ENCODE results near the gene MT2A. TPM values are rescaled to one million over a fixed set of nuclear protein-coding genes. Genes with fewer than 3 reads are reported as not detected.
A peak's percentile ranks its signal among the peaks of the same experiment; 100 is the strongest.

MT2A gene
- total RNA-seq, 4 donors from 2014 or later = 250 to 1,131 (median 795) TPM

DNA sequence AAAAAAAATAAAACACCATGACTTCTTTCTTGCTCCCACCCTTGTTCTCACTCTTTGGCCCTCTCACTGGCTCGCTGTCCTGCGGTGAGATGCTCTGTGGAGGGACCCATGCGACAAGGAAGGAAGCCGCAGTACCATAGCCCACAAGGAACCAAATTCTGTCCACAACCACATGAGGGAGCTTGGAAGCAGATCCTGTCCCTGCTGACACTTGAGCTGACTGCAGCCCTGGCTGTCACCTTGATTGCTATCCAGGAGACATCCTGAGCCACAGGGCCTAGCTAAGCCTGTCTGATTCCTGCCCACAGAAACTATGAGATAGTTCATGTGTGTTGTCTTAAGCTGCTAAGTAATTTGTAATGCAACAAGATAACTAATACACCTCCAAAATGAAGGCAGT is 4.8 kb upstream of the MT2A start:
- Histone ChIP-seq H3K27ac (peak overlapping the region; percentile 95 to 99 (median 98)), H3K4me1 (peaks cover 40 to 46% of the 10 kb centered on the region in 2 donors)
- in situ Hi-C loops (cut with MboI; ENCODE audit: low sequenced_read_pairs in 4 of 4) = loop anchor here in 2 of 4 donors (5.0 to 10.0 kb wide), 2 partner anchors 89 to 99 kb away; no protein-coding TSS in a partner anchor

DNA sequence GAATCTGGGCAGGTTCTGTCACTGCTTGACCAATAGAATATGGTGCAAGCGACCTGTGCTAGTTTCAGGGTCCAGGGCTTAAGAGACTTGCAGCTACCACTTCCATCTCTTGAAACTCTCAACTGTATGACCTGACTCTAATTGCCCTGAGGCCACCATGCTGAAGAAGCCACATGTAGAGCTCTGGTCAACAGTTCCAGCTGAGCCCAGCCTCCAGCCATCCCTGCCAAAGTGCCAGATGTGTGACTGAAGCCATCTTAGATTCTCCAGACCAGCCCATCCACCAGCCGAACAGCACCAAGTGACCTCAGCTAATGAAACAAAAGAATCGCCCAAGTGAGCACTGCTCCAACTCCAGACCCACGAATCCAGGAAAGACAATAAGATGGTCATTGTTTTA is 3.4 kb upstream of the MT2A start:
- intact Hi-C loops (cut with DNase I; ENCODE audit: low total_unique reads) (loop anchor here (5.0 kb wide), 2 partner anchors 93 to 457 kb away; no protein-coding TSS in a partner anchor), in situ Hi-C loops (cut with MboI; ENCODE audit: low sequenced_read_pairs in 4 of 4) (loop anchor here in 2 of 4 donors (5.0 to 10.0 kb wide), 3 partner anchors 77 to 97 kb away; partner anchors contain the start of gene MT1X (in 2 of the 2))
- ATAC-seq (no peak), DNase-seq (no peak)
- H3K4me1 ChIP-seq = peaks cover 46 to 59% of the 10 kb centered on the region in 2 donors
- TF ChIP-seq POLR2A (IDR thresholded peaks at IDR 0.05) = no peak
- TF ChIP-seq, protein P1, sequence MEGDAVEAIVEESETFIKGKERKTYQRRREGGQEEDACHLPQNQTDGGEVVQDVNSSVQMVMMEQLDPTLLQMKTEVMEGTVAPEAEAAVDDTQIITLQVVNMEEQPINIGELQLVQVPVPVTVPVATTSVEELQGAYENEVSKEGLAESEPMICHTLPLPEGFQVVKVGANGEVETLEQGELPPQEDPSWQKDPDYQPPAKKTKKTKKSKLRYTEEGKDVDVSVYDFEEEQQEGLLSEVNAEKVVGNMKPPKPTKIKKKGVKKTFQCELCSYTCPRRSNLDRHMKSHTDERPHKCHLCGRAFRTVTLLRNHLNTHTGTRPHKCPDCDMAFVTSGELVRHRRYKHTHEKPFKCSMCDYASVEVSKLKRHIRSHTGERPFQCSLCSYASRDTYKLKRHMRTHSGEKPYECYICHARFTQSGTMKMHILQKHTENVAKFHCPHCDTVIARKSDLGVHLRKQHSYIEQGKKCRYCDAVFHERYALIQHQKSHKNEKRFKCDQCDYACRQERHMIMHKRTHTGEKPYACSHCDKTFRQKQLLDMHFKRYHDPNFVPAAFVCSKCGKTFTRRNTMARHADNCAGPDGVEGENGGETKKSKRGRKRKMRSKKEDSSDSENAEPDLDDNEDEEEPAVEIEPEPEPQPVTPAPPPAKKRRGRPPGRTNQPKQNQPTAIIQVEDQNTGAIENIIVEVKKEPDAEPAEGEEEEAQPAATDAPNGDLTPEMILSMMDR (IDR thresholded peaks at IDR 0.05 in 4 of 5, conservative IDR thresholded peaks at IDR 0.05 in 1 of 5) = no peak
- H3K9me3 ChIP-seq = no peaks in the 10 kb centered on the region
- H3K36me3 ChIP-seq = no peaks in the 10 kb centered on the region
- no peak overlapping the region for H3K4me3 ChIP-seq
- no peaks in the 10 kb centered on the region for H3K27me3 ChIP-seq
- H3K27ac ChIP-seq = peak overlapping the region; percentile 95 to 99 (median 98)

More for the DNA sequence above, 4.8 kb upstream of the MT2A start:
- ATAC-seq (peak; percentile 43 to 45), DNase-seq (peak; percentile 78 to 85)
- H3K27me3 ChIP-seq = no peaks in the 10 kb centered on the region
- no peak overlapping the region for H3K4me3 ChIP-seq
- H3K9me3 ChIP-seq = no peaks in the 10 kb centered on the region
- intact Hi-C loops (cut with DNase I; ENCODE audit: low total_unique reads) = loop anchor here (1.0 to 5.0 kb wide), 2 partner anchors 91 to 99 kb away; no protein-coding TSS in a partner anchor
- TF ChIP-seq POLR2A (IDR thresholded peaks at IDR 0.05) = no peak
- TF ChIP-seq, protein P1 (IDR thresholded peaks at IDR 0.05 in 4 of 5, conservative IDR thresholded peaks at IDR 0.05 in 1 of 5) = peak in 4 of 5 experiments; percentile 65 to 73 (median 68)
- H3K36me3 ChIP-seq = no peaks in the 10 kb centered on the region

DNA sequence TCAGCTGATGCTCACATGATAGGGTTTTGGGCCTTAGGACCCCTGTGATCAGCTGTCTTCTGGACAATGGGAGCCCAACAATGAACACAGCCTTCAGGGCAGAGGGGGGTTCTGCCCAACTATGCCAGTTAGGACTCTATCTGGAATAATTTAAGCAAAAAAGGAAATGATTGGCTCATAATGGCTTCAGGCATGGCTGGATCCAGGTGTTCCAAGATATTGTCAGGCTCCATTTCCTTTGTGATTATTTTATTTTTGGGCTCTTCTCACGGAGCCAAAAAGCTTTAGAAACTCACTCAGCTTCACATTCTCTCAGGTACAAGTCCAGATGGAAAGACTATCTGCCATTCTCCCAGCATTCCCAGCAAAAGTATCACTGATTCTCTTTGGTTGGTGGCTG is 2.9 kb upstream of the MT2A start:
- in situ Hi-C loops (cut with MboI; ENCODE audit: low sequenced_read_pairs in 4 of 4) = loop anchor here in 2 of 4 donors (5.0 to 10.0 kb wide), 2 partner anchors 77 to 91 kb away; partner anchors contain the start of gene MT1X (in 2 of the 2)
- DNase-seq (no peak), ATAC-seq (no peak)
- TF ChIP-seq, protein P1 (IDR thresholded peaks at IDR 0.05 in 4 of 5, conservative IDR thresholded peaks at IDR 0.05 in 1 of 5) = no peak
- no peak for TF ChIP-seq POLR2A (IDR thresholded peaks at IDR 0.05)
- H3K36me3 ChIP-seq = no peaks in the 10 kb centered on the region
- peaks cover 50 to 64% of the 10 kb centered on the region in 2 donors for H3K4me1 ChIP-seq
- H3K27me3 ChIP-seq = no peaks in the 10 kb centered on the region
- H3K4me3 ChIP-seq = no peak overlapping the region
- intact Hi-C loops (cut with DNase I; ENCODE audit: low total_unique reads) = loop anchor here (5.0 kb wide), 1 partner anchor 457 kb away; no protein-coding TSS in a partner anchor
- H3K9me3 ChIP-seq = no peaks in the 10 kb centered on the region
- peak overlapping the region; percentile 95 to 99 (median 98) for H3K27ac ChIP-seq

DNA sequence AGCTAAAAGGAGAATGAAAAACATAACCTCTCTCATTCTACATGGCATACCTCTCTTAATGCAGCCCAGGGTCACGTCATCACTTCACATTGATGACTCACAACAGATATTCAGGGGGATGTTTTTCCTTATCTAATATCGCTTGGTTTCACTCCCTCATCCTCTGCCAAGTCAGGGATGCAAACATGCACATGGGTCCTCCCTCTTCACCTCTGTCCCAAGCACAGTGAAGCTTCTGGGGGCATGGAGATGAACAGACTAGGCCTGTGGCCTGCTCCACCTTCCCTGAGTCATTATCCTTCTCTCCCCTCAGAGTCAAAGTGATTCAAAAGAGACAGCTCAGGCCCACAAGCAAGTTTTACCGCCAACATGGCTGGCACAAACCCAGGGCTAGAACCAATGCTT is 2.3 kb upstream of the MT2A start:
- no peak for DNase-seq

More for the DNA sequence above, 2.3 kb upstream of the MT2A start:
- Histone ChIP-seq H3K4me3 (no peak overlapping the region), H3K27me3 (no peaks in the 10 kb centered on the region), H3K9me3 (no peaks in the 10 kb centered on the region), H3K36me3 (no peaks in the 10 kb centered on the region), H3K27ac (peak overlapping the region; percentile 95 to 99 (median 98)), H3K4me1 (peaks cover 56 to 69% of the 10 kb centered on the region in 2 donors)
- TF ChIP-seq POLR2A (IDR thresholded peaks at IDR 0.05) = no peak
- TF ChIP-seq, protein P1 (IDR thresholded peaks at IDR 0.05 in 4 of 5, conservative IDR thresholded peaks at IDR 0.05 in 1 of 5) = no peak
- in situ Hi-C loops (cut with MboI; ENCODE audit: low sequenced_read_pairs in 4 of 4) = loop anchor here in 2 of 4 donors (5.0 to 10.0 kb wide), 2 partner anchors 76 to 91 kb away; partner anchors contain the start of gene MT1X (in 2 of the 2)
- ATAC-seq = peak; percentile 9
- intact Hi-C loops (cut with DNase I; ENCODE audit: low total_unique reads) = loop anchor here (1.0 to 5.0 kb wide), 5 partner anchors 37 to 456 kb away; no protein-coding TSS in a partner anchor

All from gastrocnemius medialis (tissue), 4 donors.